HEK293 (cell line): ENCODE data around the gene NHS.

ENCODE experiments used
- CTCF ChIA-PET: fragments of 350-600 bp; formaldehyde crosslinking; extraction: SDS; loops from one replicate; lab custom pipeline; 2021; ENCODE audit warnings: antibody characterized with exemption; lab: Yijun Ruan, JAX
- POLR2A ChIA-PET: fragments of 300-600 bp; formaldehyde crosslinking; extraction: SDS; loops from one replicate; lab custom pipeline; 2020; ENCODE audit warnings: antibody characterized with exemption, inconsistent platforms; lab: Yijun Ruan, JAX
- H3K27ac ChIP-seq: fragments of 200-500 bp; sonication (Bioruptor generic); 2 replicates; pipeline ENCODE4 v1.5.1; 2014; ENCODE audit warnings: low read depth, low read length, control low read depth, inconsistent platforms; ENCODE audit errors: extremely low read depth
- H3K36me3 ChIP-seq, 2 experiments: fragments of 200-500 bp in 1 of 2; sonication (Bioruptor generic) in 1 of 2; 1 replicate in 1 of 2; 2 replicates in 1 of 2; pipeline ENCODE4 v1.5.1; 2014 to 2017; ENCODE audit warnings: inconsistent platforms in 2 of 2, low read length in 2 of 2; ENCODE audit not compliant: control insufficient read depth in 2 of 2, insufficient read depth in 1 of 2
- H3K4me1 ChIP-seq: fragments of 200-500 bp; sonication (Bioruptor generic); 2 replicates; pipeline ENCODE4 v1.5.1; 2014; ENCODE audit warnings: mild to moderate bottlenecking, low read length, inconsistent platforms; ENCODE audit not compliant: control insufficient read depth, insufficient read depth
- H3K4me3 ChIP-seq: 2 replicates; pipeline ENCODE4 v1.5.1; 2011; ENCODE audit warnings: low read depth, mild to moderate bottlenecking, control low read depth, low read length, moderate library complexity
- H3K9me3 ChIP-seq: fragments of 200-500 bp; sonication (Bioruptor generic); 2 replicates; pipeline ENCODE4 v1.5.1; 2014; ENCODE audit warnings: low read depth, low read length, inconsistent platforms; ENCODE audit not compliant: control insufficient read depth, insufficient read depth
- EGR2 ChIP-seq: fragments of 450-650 bp; formaldehyde crosslinking; IDR thresholded peaks from 2 replicates; pipeline ENCODE4 v1.5.1; 2016; ENCODE audit warnings: low read depth, missing biosample characterization, missing genetic modification characterization
- GLIS1 ChIP-seq: fragments of 450-650 bp; formaldehyde crosslinking; IDR thresholded peaks from 2 replicates; pipeline ENCODE4 v1.5.1; 2016; ENCODE audit warnings: missing biosample characterization, missing genetic modification characterization
- KLF8 ChIP-seq: fragments of 450-650 bp; formaldehyde crosslinking; IDR thresholded peaks from 2 replicates; pipeline ENCODE4 v1.5.1; 2016; ENCODE audit warnings: missing biosample characterization, missing genetic modification characterization
- SP2 ChIP-seq: fragments of 450-650 bp; formaldehyde crosslinking; IDR thresholded peaks from 2 replicates; pipeline ENCODE4 v1.5.1; 2016; ENCODE audit warnings: missing biosample characterization, missing genetic modification characterization
- SP3 ChIP-seq: fragments of 450-650 bp; formaldehyde crosslinking; IDR thresholded peaks from 2 replicates; pipeline ENCODE4 v1.5.1; 2016; ENCODE audit warnings: missing biosample characterization, missing genetic modification characterization
- ZNF133 ChIP-seq: fragments of 450-650 bp; formaldehyde crosslinking; IDR thresholded peaks from 2 replicates; pipeline ENCODE4 v1.5.1; 2016; ENCODE audit warnings: missing biosample characterization, missing genetic modification characterization
- ZNF184 ChIP-seq: fragments of 450-650 bp; IDR thresholded peaks from 2 replicates; pipeline ENCODE4 v1.5.1; 2018; ENCODE audit warnings: missing biosample characterization, mild to moderate bottlenecking, missing genetic modification characterization
- ZNF211 ChIP-seq: fragments of 450-650 bp; formaldehyde crosslinking; IDR thresholded peaks from 2 replicates; pipeline ENCODE4 v1.5.1; 2016; ENCODE audit warnings: low read depth, missing biosample characterization, missing genetic modification characterization
- ZNF24 ChIP-seq: fragments of 450-650 bp; formaldehyde crosslinking; IDR thresholded peaks from 2 replicates; pipeline ENCODE4 v1.5.1; 2016; ENCODE audit warnings: missing biosample characterization, missing genetic modification characterization
- ZNF292 ChIP-seq: fragments of 450-650 bp; formaldehyde crosslinking; IDR thresholded peaks from 2 replicates; pipeline ENCODE4 v1.5.1; 2016; ENCODE audit warnings: low read depth, missing biosample characterization, missing genetic modification characterization, borderline replicate concordance
- ZNF354C ChIP-seq: fragments of 450-650 bp; formaldehyde crosslinking; IDR thresholded peaks from 2 replicates; pipeline ENCODE4 v1.5.1; 2016; ENCODE audit warnings: missing biosample characterization, missing genetic modification characterization, low read depth, borderline replicate concordance
- ZNF391 ChIP-seq: fragments of 450-650 bp; formaldehyde crosslinking; IDR thresholded peaks from 2 replicates; pipeline ENCODE4 v1.5.1; 2016; ENCODE audit warnings: low read depth, missing biosample characterization, missing genetic modification characterization, borderline replicate concordance
- ZNF791 ChIP-seq: fragments of 450-650 bp; formaldehyde crosslinking; IDR thresholded peaks from 2 replicates; pipeline ENCODE4 v1.5.1; 2016; ENCODE audit warnings: missing biosample characterization, missing genetic modification characterization
- ZXDB ChIP-seq: fragments of 450-650 bp; formaldehyde crosslinking; IDR thresholded peaks from 2 replicates; pipeline ENCODE4 v1.5.1; 2016; ENCODE audit warnings: missing biosample characterization, missing genetic modification characterization
- TF ChIP-seq, protein P1 (sequence below): fragments of 450-650 bp; formaldehyde crosslinking; IDR thresholded peaks from 2 replicates; pipeline ENCODE4 v1.5.1; 2017; ENCODE audit warnings: missing biosample characterization, missing genetic modification characterization
- TF ChIP-seq, protein P2 (sequence below): fragments of 450-650 bp; formaldehyde crosslinking; IDR thresholded peaks from 2 replicates; pipeline ENCODE4 v1.5.1; 2017; ENCODE audit warnings: missing biosample characterization, missing genetic modification characterization
- TF ChIP-seq, protein P3 (sequence below): fragments of 450-650 bp; formaldehyde crosslinking; IDR thresholded peaks from 2 replicates; pipeline ENCODE4 v1.5.1; 2016; ENCODE audit warnings: missing biosample characterization, missing genetic modification characterization
- TF ChIP-seq, protein P4 (sequence below): fragments of 450-650 bp; formaldehyde crosslinking; IDR thresholded peaks from 2 replicates; pipeline ENCODE4 v1.5.1; 2016; ENCODE audit warnings: missing biosample characterization, missing genetic modification characterization, borderline replicate concordance

Gene NHS

DNA sequence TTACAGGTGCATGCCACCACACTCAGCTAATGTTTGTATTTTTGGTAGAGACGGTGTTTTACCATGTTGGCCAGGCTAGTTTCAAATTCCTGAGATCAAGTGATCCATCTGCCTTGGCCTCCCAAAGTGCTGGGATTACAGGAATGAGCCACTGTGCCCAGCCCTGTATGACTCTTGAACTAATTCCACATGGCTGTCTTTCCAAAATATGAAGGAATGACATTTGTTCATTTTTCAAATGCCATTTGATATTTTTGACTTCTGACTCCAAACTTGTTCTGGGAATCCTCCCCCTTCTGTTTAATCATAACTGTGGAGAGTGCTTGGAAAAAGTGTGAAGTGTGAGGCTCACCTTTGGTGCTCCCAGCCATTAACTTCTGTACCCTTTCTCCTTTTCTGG lies 119.2 kb downstream of the NHS start (continued):
- TF ChIP-seq, protein P1, sequence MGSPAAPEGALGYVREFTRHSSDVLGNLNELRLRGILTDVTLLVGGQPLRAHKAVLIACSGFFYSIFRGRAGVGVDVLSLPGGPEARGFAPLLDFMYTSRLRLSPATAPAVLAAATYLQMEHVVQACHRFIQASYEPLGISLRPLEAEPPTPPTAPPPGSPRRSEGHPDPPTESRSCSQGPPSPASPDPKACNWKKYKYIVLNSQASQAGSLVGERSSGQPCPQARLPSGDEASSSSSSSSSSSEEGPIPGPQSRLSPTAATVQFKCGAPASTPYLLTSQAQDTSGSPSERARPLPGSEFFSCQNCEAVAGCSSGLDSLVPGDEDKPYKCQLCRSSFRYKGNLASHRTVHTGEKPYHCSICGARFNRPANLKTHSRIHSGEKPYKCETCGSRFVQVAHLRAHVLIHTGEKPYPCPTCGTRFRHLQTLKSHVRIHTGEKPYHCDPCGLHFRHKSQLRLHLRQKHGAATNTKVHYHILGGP (tag by site-specific recombination), result no peak

DNA sequence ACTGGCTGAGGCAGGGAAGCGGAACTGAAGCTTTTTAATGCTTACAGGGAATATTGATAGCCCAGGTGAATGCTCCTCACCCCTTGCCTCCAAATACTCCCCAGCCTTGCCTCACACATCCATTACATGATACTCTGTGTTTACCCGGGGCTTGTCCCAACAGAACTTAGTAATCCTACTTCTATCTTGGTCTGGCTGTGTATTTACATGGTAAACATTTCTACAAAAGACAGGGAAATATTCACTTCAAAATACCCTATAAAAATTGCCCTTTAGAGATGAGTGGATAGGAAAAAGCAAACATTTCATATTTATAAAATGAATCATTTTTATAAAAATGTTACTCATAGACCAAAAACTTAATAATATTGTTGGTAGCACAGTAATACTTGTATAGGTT lies 120.1 kb downstream of the NHS start:
- H3K27ac ChIP-seq, result no peak overlapping the region
- H3K4me3 ChIP-seq, result no peak overlapping the region
- ChIA-PET POLR2A (no interaction called here), CTCF (interaction anchor here (0.6 kb wide), 1 partner anchor 72 kb away, joined by 3 read pairs; no protein-coding TSS in a partner anchor)
- no peaks in the 10 kb centered on the region for H3K36me3 ChIP-seq
- TF ChIP-seq SP3 (tag by site-specific recombination) (no peak), ZNF133 (tag by site-specific recombination) (no peak), ZNF292 (no peak), ZNF184 (tag by site-specific recombination) (no peak)
- no peaks in the 10 kb centered on the region for H3K9me3 ChIP-seq
- no peaks in the 10 kb centered on the region; the same call in 1 of the 2 replicates for H3K4me1 ChIP-seq

DNA sequence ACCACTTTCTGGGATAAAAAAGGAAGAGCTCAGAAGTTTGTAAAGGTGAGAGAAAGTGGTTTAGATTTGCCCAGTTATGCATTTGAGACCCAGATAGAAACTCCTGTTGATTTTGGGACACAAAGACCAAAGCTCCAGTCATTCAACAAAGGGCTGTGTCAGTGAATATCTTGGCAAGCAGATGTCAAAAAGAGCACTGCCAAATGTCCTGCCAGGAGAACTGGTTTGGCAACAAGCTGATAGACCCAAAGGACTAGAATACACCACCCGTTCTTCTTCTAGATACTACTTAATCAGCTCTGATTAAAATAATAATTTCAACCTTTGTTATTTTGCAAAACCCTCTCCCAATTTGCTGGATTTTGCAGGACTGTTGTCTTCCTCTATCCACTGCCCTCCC lies 121.4 kb downstream of the NHS start:
- TF ChIP-seq ZNF24 (tag by site-specific recombination) (no peak), ZNF354C (tag by site-specific recombination) (no peak), KLF8 (tag by site-specific recombination) (no peak), ZNF791 (tag by site-specific recombination) (no peak), ZNF211 (no peak), EGR2 (tag by site-specific recombination) (no peak)
- TF ChIP-seq, protein P2, sequence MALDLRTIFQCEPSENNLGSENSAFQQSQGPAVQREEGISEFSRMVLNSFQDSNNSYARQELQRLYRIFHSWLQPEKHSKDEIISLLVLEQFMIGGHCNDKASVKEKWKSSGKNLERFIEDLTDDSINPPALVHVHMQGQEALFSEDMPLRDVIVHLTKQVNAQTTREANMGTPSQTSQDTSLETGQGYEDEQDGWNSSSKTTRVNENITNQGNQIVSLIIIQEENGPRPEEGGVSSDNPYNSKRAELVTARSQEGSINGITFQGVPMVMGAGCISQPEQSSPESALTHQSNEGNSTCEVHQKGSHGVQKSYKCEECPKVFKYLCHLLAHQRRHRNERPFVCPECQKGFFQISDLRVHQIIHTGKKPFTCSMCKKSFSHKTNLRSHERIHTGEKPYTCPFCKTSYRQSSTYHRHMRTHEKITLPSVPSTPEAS (tag by site-specific recombination), result no peak
- no peak overlapping the region for H3K4me3 ChIP-seq
- H3K36me3 ChIP-seq, result no peaks in the 10 kb centered on the region
- no peaks in the 10 kb centered on the region; the same call in 1 of the 2 replicates for H3K4me1 ChIP-seq
- CTCF ChIA-PET, result interaction anchor here (0.9 kb wide), 1 partner anchor 17 kb away, joined by 3 read pairs; no protein-coding TSS in a partner anchor
- H3K9me3 ChIP-seq, result no peaks in the 10 kb centered on the region
- POLR2A ChIA-PET, result no interaction called here
- H3K27ac ChIP-seq, result no peak overlapping the region

DNA sequence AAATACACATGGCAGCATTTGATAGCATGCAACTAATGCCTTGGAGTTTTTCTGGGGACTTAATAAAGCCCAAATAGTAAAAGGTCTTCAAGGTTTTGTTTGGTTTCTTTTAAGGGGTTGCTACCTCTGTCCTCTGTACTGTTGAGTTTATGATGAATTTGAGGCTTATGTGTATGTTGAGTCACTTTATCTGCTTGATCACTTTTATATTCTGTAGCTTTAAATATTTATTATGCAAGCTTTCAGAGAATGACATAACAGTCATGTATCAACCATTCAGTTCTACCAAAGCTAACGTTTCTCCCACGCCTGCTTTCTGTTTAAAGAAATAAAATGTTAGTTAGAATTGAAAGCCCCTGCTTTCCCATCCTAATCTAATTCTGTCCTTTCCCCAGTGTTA lies 122.2 kb downstream of the NHS start:
- Histone ChIP-seq H3K27ac (no peak overlapping the region), H3K36me3 (no peaks in the 10 kb centered on the region), H3K4me3 (no peak overlapping the region)
- ChIA-PET POLR2A (no interaction called here), CTCF (no interaction called here)
- TF ChIP-seq ZNF292 (no peak), ZXDB (tag by site-specific recombination) (no peak), ZNF391 (tag by site-specific recombination) (no peak), GLIS1 (tag by site-specific recombination) (no peak), SP2 (tag by site-specific recombination) (no peak)
- TF ChIP-seq, protein P3, sequence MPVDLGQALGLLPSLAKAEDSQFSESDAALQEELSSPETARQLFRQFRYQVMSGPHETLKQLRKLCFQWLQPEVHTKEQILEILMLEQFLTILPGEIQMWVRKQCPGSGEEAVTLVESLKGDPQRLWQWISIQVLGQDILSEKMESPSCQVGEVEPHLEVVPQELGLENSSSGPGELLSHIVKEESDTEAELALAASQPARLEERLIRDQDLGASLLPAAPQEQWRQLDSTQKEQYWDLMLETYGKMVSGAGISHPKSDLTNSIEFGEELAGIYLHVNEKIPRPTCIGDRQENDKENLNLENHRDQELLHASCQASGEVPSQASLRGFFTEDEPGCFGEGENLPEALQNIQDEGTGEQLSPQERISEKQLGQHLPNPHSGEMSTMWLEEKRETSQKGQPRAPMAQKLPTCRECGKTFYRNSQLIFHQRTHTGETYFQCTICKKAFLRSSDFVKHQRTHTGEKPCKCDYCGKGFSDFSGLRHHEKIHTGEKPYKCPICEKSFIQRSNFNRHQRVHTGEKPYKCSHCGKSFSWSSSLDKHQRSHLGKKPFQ, result no peak
- TF ChIP-seq, protein P4, sequence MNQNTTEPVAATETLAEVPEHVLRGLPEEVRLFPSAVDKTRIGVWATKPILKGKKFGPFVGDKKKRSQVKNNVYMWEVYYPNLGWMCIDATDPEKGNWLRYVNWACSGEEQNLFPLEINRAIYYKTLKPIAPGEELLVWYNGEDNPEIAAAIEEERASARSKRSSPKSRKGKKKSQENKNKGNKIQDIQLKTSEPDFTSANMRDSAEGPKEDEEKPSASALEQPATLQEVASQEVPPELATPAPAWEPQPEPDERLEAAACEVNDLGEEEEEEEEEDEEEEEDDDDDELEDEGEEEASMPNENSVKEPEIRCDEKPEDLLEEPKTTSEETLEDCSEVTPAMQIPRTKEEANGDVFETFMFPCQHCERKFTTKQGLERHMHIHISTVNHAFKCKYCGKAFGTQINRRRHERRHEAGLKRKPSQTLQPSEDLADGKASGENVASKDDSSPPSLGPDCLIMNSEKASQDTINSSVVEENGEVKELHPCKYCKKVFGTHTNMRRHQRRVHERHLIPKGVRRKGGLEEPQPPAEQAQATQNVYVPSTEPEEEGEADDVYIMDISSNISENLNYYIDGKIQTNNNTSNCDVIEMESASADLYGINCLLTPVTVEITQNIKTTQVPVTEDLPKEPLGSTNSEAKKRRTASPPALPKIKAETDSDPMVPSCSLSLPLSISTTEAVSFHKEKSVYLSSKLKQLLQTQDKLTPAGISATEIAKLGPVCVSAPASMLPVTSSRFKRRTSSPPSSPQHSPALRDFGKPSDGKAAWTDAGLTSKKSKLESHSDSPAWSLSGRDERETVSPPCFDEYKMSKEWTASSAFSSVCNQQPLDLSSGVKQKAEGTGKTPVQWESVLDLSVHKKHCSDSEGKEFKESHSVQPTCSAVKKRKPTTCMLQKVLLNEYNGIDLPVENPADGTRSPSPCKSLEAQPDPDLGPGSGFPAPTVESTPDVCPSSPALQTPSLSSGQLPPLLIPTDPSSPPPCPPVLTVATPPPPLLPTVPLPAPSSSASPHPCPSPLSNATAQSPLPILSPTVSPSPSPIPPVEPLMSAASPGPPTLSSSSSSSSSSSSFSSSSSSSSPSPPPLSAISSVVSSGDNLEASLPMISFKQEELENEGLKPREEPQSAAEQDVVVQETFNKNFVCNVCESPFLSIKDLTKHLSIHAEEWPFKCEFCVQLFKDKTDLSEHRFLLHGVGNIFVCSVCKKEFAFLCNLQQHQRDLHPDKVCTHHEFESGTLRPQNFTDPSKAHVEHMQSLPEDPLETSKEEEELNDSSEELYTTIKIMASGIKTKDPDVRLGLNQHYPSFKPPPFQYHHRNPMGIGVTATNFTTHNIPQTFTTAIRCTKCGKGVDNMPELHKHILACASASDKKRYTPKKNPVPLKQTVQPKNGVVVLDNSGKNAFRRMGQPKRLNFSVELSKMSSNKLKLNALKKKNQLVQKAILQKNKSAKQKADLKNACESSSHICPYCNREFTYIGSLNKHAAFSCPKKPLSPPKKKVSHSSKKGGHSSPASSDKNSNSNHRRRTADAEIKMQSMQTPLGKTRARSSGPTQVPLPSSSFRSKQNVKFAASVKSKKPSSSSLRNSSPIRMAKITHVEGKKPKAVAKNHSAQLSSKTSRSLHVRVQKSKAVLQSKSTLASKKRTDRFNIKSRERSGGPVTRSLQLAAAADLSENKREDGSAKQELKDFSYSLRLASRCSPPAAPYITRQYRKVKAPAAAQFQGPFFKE (tag by site-specific recombination), result no peak
- TF ChIP-seq, all 188 proteins: peak for 0
- Histone ChIP-seq H3K9me3 (no peaks in the 10 kb centered on the region), H3K4me1 (no peaks in the 10 kb centered on the region; the same call in 1 of the 2 replicates)
